B cell (primary cell): Measurements from ENCODE around the gene HS1BP3. TPM values are rescaled to one million over a fixed set of nuclear protein-coding genes. Genes with fewer than 3 reads are reported as not detected.

ENCODE experiments used
- ATAC-seq: fragments of 200-7000 bp; cut with Tn5 transposase; one replicate; pipeline ENCODE4 v1.10.0; 2021; ENCODE audit warnings: low read depth, mild to moderate bottlenecking, moderate number of reproducible peaks, moderate library complexity
- CTCF ChIA-PET: fragments of 350-600 bp; sonication (Branson Sonifier 250); formaldehyde crosslinking; loops from one replicate; lab custom pipeline; 2021; ENCODE audit warnings: antibody characterized with exemption, inconsistent platforms; lab: Charles Lee
- POLR2A ChIA-PET: fragments of 350-600 bp; sonication (Branson Sonifier 250); formaldehyde crosslinking; loops from one replicate; lab custom pipeline; 2021; ENCODE audit warnings: antibody characterized with exemption; lab: Charles Lee
- DNase-seq: peaks from one replicate; pipeline ENCODE4 v3.0.0; 2013
- H2AFZ ChIP-seq: 2 replicates; pipeline ENCODE4 v1.6.1; 2012; ENCODE audit warnings: mild to moderate bottlenecking, low read depth, low read length; ENCODE audit not compliant: insufficient read depth, poor library complexity, severe bottlenecking
- H3K27ac ChIP-seq, 2 donors: 1 replicate in 1 of 2; 2 replicates in 1 of 2; pipeline ENCODE4 v1.5.1; 2012 to 2013; ENCODE audit warnings: low read length in 2 of 2, mild to moderate bottlenecking in 2 of 2, moderate library complexity in 1 of 2
- H3K27me3 ChIP-seq, 4 experiments: fragments of 200-600 bp in 1 of 4; sonication (generic) in 1 of 4; replicated peaks in 1 of 4; 1 replicate in 2 of 4; 2 replicates in 2 of 4; pipeline versions ENCODE4 v1.6.1 to v1.7.0; 2013 to 2016; ENCODE audit warnings: low read length in 3 of 4, mild to moderate bottlenecking in 2 of 4, mixed read lengths in 1 of 4, moderate library complexity in 1 of 4; ENCODE audit not compliant: insufficient read depth in 4 of 4, control insufficient read depth in 3 of 4; ENCODE audit errors: control extremely low read depth in 1 of 4
- H3K36me3 ChIP-seq, 2 experiments: replicated peaks in 1 of 2; 1 replicate in 1 of 2; 2 replicates in 1 of 2; pipeline versions ENCODE4 v1.6.1 to v1.7.1; 2013; ENCODE audit warnings: low read length in 1 of 2; ENCODE audit not compliant: insufficient read depth in 2 of 2, control insufficient read depth in 1 of 2; ENCODE audit errors: control extremely low read depth in 1 of 2, extremely low read depth in 1 of 2
- H3K4me1 ChIP-seq, 2 donors: fragments of 200-600 bp in 1 of 2; sonication (generic) in 1 of 2; 1 replicate in 1 of 2; 2 replicates in 1 of 2; pipeline versions ENCODE4 v1.5.1 to v1.6.1; 2013 to 2017; ENCODE audit warnings: low read length in 2 of 2; ENCODE audit not compliant: control insufficient read depth in 2 of 2, insufficient read depth in 2 of 2
- H3K4me2 ChIP-seq: replicated peaks from 2 replicates; pipeline ENCODE3; 2012; ENCODE audit warnings: mild to moderate bottlenecking, low read depth, low read length; ENCODE audit not compliant: poor library complexity, severe bottlenecking
- H3K4me3 ChIP-seq, 5 experiments: fragments of 200-600 bp in 1 of 5; sonication (generic) in 1 of 5; 1 replicate in 3 of 5; 2 replicates in 2 of 5; pipeline versions ENCODE4 v1.5.1 to v1.7.0; 2011 to 2016; ENCODE audit warnings: low read length in 4 of 5, mild to moderate bottlenecking in 4 of 5, low read depth in 2 of 5, control low read depth in 1 of 5, moderate library complexity in 1 of 5; ENCODE audit not compliant: insufficient read depth in 1 of 5; ENCODE audit errors: control extremely low read depth in 1 of 5, extremely low read depth in 1 of 5
- H3K79me2 ChIP-seq: fragments of 200-600 bp; sonication (generic); one replicate; pipeline ENCODE4 v1.6.0; 2016; ENCODE audit warnings: low read length; ENCODE audit not compliant: control insufficient read depth, insufficient read depth
- H3K9ac ChIP-seq: fragments of 200-600 bp; sonication (generic); 2 replicates; pipeline ENCODE4 v1.6.1; 2017; ENCODE audit warnings: mild to moderate bottlenecking, low read length, moderate library complexity
- H3K9me3 ChIP-seq, 3 donors: one replicate each; pipeline versions ENCODE4 v1.6.1 to v1.7.1; 2013; ENCODE audit warnings: low read length in 2 of 3; ENCODE audit not compliant: control insufficient read depth in 2 of 3, insufficient read depth in 1 of 3; ENCODE audit errors: control extremely low read depth in 1 of 3
- H4K20me1 ChIP-seq: 2 replicates; pipeline ENCODE4 v1.6.0; 2012; ENCODE audit warnings: mild to moderate bottlenecking, low read length; ENCODE audit not compliant: insufficient read depth, control insufficient read depth, poor library complexity, severe bottlenecking
- H3K27ac Mint-ChIP-seq: one replicate; pipeline ENCODE4 v1.8.0; 2021; ENCODE audit warnings: mixed read lengths
- H3K27me3 Mint-ChIP-seq: one replicate; pipeline ENCODE4 v1.8.0; 2021; ENCODE audit warnings: mixed read lengths
- H3K4me1 Mint-ChIP-seq: one replicate; pipeline ENCODE4 v1.8.0; 2021; ENCODE audit warnings: mixed read lengths
- H3K4me3 Mint-ChIP-seq: one replicate; pipeline ENCODE4 v1.8.0; 2021; ENCODE audit warnings: mixed read lengths
- H3K9me3 Mint-ChIP-seq: one replicate; pipeline ENCODE4 v1.8.0; 2022; ENCODE audit warnings: mixed read lengths; ENCODE audit not compliant: insufficient read depth
- CTCF ChIP-seq: fragments of 200-600 bp; IDR thresholded peaks from one replicate; pipeline ENCODE4 v1.8.0; 2022; ENCODE audit warnings: antibody characterized with exemption, mild to moderate bottlenecking
- EZH2 ChIP-seq: IDR thresholded peaks from 2 replicates; pipeline ENCODE4 v1.6.1; 2012; ENCODE audit warnings: borderline replicate concordance, low read depth, mild to moderate bottlenecking, moderate library complexity, low read length; ENCODE audit not compliant: insufficient read depth, poor library complexity, severe bottlenecking
- WGBS: methylation state at CpG from one replicate; pipeline ENCODE4 v1.1.5; 2013; ENCODE audit warnings: missing lambda C conversion rate; ENCODE audit not compliant: insufficient coverage; 5-methylcytosine and 5-hydroxymethylcytosine counted together
- intact Hi-C: fragments of 100-400 bp; cut with micrococcal nuclease; formaldehyde crosslinking; loops from one replicate; pipeline ENCODE4 v1.10.0; 2022
- polyA plus RNA-seq: library from polyadenylated mRNA; depleted of rRNA; stranded (reverse); fragments of >200 nt; gene quantifications from 2 replicates; pipeline ENCODE4 v1.2.3, GENCODE V29; 2012
- total RNA-seq, 2 donors: library from RNA; stranded (reverse); fragments of 120-200 nt in 1 of 2; gene quantifications; 1 replicate in 1 of 2; 2 replicates in 1 of 2; pipeline versions ENCODE4 v1.2.3 to v1.2.4, GENCODE V29; 2013 to 2022

Gene HS1BP3
- total and polyA plus RNA-seq, 2 donors (not counting 1 experiment from before 2014, with no cell fraction given) = 27.8 to 28.7 TPM

GRCh38 chr2:20692081-20692480 lies 41.2 kb upstream of the HS1BP3 start:
- Mint-ChIP-seq H3K4me1 (peaks cover 14% of the 10 kb centered on the region), H3K9me3 (no peaks in the 10 kb centered on the region), H3K4me3 (no peak overlapping the region), H3K27ac (no peak overlapping the region), H3K27me3 (no peaks in the 10 kb centered on the region)
- ChIA-PET CTCF (interaction anchor here (0.6 to 1.1 kb wide), 2 partner anchors 56 to 675 kb away, joined by 3 read pairs; no protein-coding TSS in a partner anchor), POLR2A (no interaction called here)
- DNase-seq = no peak
- Histone ChIP-seq H3K9me3 (peaks cover 0 to 5% (median 0%) of the 10 kb centered on the region in 3 donors), H3K27ac (no peak overlapping the region), H3K4me1 (peaks cover 0 to 17% of the 10 kb centered on the region in 2 donors), H3K27me3 (no peaks in the 10 kb centered on the region), H3K9ac (no peak overlapping the region), H3K4me3 (no peak overlapping the region), H2AFZ (no peak overlapping the region), H3K36me3 (peaks cover 5 to 24% of the 10 kb centered on the region in 2 experiments), H3K79me2 (no peaks in the 10 kb centered on the region), H3K4me2 (no peak overlapping the region), H4K20me1 (no peaks in the 10 kb centered on the region)
- no peak for ATAC-seq
- intact Hi-C loops = no loop called here
- no peak for TF ChIP-seq EZH2
- no peak for TF ChIP-seq CTCF
- WGBS = no CpG with 5 or more reads among the region's 2 CpGs

GRCh38 chr2:20691076-20691734 lies 40.3 kb upstream of the HS1BP3 start:
- H2AFZ ChIP-seq = no peak overlapping the region
- H3K27me3 ChIP-seq = no peaks in the 10 kb centered on the region
- peaks cover 0 to 16% of the 10 kb centered on the region in 2 donors for H3K4me1 ChIP-seq
- H3K9me3 Mint-ChIP-seq = no peaks in the 10 kb centered on the region
- intact Hi-C loops = no loop called here
- no peak for DNase-seq
- ATAC-seq = no peak
- H3K79me2 ChIP-seq = no peaks in the 10 kb centered on the region
- no peaks in the 10 kb centered on the region for H4K20me1 ChIP-seq
- H3K4me1 Mint-ChIP-seq = peaks cover 10% of the 10 kb centered on the region
- H3K4me3 ChIP-seq = no peak overlapping the region
- H3K9ac ChIP-seq = no peak overlapping the region
- H3K36me3 ChIP-seq = peaks cover 5 to 31% of the 10 kb centered on the region in 2 experiments
- H3K27ac ChIP-seq = no peak overlapping the region
- H3K4me2 ChIP-seq = no peak overlapping the region
- H3K9me3 ChIP-seq = peaks cover 0 to 5% (median 0%) of the 10 kb centered on the region in 3 donors
- TF ChIP-seq CTCF (no peak), EZH2 (no peak)
- POLR2A ChIA-PET = no interaction called here
- WGBS = 100% methylated on average over 4 of the region's 6 CpGs
- H3K27ac Mint-ChIP-seq = no peak overlapping the region
- CTCF ChIA-PET = interaction anchor here (1.1 kb wide), 1 partner anchor 57 kb away, joined by 3 read pairs; no protein-coding TSS in a partner anchor
- H3K27me3 Mint-ChIP-seq = no peaks in the 10 kb centered on the region
- no peak overlapping the region for H3K4me3 Mint-ChIP-seq
